ENCODE results near the gene CACNA2D2.

CACNA2D2 gene

DNA sequence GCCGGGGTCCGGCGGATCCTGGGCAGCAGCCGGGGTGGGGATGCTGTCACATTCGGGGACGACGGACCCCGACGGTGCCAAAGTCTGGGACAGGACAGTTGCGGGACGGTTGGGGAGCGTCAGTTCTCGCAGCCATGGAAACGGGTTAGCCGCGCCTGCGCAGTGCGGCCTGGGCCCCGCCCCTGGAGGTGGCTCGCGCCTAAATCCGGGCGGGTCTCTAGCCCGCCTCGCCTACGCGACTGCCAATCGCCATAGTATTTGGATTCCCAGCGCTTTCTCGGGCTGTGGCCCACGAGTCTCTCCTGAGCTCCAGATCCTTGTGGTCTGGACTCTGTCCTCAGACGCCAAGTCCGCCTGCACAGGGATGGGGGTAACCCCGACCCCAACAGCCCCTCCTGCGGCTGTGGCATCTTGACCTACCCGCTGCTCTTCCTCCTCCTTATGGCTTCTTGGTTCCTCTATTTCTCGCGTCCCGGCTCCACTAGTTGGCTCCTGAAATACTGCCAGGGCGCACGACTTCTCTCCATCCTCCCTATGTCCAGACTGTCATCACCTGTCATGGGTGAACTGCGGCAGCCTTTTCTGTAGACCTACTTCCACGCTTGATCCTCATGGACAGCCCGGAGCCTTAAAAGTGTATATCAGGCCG, 157.7 kb downstream of the CACNA2D2 start, which contains the start of gene ZMYND10:
ZMYND10 (minus strand) TSS at position 147 of the 649 bp plus-strand sequence. CDS start 153 bp downstream, outside the sequence.
- peak; percentile 93 for DNase-seq (ENCODE audit: low spot score)

DNA sequence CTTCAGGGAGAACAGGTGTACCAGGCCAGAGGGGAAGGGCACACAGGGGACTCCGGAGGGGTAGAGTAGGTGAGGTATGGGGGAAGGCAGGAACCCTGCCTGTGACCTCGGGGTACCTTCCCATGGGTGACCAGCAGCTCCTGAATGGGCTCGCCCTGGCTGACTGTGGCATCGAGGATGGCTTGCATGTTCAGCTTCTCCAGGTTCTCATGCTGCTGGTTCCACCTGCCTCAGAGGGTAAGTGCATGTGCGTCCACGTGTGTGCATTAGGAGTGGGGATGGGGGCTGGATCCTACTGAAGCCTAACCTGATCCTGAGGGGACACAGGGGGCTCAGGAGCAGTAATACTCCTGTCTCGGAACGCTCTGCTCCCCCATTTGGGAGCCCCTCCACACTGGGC, 158.4 kb downstream of the CACNA2D2 start:
- no peak for DNase-seq (ENCODE audit: low spot score)

DNA sequence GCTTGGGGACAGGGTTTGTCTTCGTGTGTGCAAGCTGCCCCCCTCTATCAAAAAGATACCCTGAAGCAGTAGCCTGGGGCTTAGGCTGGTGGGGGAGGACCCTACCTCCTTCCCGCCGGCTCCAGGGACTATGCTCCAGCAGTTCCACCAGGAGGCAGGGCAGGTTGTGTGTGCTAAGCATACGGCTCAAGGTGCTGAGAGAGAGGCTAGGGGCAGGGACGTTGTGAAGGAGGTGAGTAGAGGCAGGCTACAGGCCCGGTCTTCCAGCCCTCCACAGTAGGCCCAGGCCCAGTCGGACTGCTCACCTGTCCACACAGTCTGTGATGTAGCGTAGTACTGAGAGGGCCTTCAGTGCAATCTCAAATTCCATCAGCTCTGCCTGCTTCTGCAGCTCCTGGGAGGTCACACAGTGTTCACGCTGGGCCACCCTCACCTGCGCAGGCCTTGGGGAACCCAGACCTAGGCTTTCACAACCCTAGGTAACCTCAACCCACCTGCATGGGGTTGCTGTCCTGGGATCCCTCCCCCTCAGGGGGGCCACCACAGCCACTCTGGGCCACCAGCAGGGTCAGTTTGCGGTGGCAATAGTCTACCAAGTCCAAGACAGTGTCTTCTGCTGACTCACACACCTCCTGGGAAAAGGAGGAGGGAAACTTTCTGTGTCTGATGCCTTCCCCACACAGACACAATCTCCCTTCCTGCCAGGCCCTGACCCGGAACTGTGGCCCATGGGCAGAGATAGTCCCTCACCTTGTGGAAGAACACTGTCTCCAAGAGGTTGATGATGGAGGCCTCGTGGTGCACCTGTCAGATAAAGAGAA, 160.4 kb downstream of the CACNA2D2 start:
- no peak for DNase-seq (ENCODE audit: low spot score)

DNA sequence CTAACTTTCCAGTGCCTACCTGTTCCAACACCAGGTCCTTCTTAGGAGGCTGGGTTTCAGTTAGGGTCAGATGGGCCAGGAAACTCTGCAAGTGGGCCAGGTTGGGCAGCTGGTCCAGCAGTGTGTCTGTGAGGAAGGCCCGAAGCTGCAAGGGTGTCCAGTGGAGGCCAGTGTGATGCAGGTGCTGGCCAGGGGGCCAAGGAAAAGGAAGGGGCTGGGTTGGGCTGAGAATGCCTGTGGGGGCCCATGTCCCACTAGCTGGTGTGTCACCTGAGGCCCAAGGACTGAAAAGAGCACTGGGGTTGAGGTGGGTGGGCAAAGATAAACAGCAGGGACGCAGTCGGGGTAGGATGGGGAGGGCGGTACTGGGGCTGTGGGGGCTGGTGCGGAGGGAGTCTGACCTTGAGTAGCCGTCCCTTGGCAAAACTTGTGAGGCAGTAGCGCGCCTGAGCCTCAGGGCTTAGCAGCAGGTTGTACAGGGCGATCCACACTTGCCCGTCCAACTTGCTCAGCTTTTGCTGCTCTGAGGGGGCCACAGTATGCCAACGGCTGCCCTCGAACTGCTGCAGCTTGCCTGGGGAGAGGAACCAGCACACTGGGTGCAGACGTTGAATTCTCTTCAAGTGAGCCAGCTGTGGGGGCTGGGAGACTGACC, 161.3 kb downstream of the CACNA2D2 start:
- DNase-seq (ENCODE audit: low spot score), result no peak

DNA sequence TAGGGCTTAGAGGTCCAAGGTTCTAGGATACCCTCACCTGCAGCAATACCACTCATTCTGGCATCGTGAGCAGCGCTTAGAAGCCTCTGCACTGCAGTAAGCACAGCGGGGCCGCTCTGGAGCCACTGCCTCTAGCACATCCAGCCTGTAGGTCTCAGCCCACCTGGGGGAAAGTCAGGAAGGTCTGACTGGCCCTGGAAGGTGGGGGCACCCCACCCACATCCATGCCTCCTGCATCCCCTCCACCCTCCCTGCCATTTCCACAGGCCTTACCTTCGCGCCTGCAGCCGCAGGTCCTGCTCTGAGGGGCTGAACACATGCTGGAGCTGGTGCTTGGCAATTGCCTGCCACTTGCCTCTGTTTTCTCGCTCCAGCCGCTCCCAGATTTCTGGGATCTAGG, 161.9 kb downstream of the CACNA2D2 start:
- no peak for DNase-seq (ENCODE audit: low spot score)

DNA sequence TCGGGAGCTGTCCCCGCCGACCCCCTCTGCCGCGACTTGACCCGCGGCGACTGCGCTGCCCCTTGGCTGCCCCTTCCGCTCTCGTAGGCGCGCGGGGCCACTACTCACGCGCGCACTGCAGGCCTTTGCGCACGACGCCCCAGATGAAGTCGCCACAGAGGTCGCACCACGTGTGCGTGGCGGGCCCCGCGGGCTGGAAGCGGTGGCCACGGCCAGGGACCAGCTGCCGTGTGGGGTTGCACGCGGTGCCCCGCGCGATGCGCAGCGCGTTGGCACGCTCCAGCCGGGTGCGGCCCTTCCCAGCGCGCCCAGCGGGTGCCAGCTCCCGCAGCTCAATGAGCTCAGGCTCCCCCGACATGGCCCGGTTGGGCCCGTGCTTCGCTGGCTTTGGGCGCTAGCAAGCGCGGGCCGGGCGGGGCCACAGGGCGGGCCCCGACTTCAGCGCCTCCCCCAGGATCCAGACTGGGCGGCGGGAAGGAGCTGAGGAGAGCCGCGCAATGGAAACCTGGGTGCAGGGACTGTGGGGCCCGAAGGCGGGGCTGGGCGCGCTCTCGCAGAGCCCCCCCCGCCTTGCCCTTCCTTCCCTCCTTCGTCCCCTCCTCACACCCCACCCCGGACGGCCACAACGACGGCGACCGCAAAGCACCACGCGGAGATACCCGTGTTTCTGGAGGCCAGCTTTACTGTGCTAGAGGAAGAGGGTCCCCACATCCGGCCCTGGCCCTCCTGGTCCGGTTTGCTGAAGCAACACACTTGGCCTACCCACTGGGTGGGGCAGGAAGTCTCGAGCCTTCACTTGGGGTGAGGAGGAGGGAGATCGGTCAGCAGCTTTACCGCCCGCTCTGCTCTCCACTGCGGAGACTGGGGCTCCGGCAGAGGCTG, 162.7 kb downstream of the CACNA2D2 start, which contains the start of gene RASSF1:
RASSF1 (minus strand) TSS at position 389 of the 882 bp plus-strand sequence; CDS start at position 358, 31 bp downstream.
- DNase-seq (ENCODE audit: low spot score), result peak; percentile 81

DNA sequence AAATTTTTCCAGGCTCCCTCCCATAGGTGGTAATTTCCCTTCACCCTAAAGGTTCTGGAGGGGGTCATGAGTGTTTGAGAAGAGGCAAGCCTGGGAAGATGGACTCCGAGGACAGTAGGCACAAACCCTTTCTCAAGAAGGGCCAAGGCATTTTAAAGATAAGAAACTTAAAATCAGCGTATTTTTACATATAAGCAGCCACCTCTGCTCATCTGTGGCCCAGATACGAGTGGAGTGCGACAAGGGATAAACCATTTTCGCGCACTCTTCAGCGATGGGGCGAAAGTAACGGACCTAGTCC, 163.3 kb downstream of the CACNA2D2 start:
- DNase-seq (ENCODE audit: low spot score), result no peak

DNA sequence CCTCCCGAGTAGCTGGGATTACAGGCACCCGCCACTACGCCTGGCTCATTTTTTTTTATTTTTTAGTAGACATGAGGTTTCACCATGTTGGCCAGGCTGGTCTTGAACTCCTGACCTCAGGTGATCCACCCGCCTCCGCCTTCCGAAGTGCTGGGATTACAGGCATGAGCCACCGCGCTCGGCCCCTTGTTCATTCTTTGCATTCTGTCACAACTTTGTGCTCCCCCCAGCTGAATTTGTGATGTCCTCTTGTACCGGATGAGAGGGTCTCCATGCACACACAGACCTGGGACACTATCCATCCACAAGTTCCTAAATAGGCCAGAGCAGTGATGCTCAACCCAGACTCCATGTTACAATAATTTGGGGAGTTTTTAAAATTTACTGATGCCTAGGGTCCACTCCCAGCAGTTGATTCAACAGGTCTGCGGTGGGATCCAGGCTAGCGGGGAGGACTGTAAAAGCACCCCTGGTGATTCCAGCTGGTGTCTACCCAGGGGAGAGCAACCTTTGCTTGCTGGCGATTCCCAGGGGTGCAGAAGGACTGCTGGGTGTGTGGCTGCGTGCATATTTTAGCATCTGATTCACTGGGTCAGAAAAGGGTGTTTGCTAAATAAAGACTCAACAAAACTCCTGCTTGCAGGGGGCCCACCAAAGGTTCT, 163.8 kb downstream of the CACNA2D2 start:
- peak; percentile 86 for DNase-seq (ENCODE audit: low spot score)

DNA sequence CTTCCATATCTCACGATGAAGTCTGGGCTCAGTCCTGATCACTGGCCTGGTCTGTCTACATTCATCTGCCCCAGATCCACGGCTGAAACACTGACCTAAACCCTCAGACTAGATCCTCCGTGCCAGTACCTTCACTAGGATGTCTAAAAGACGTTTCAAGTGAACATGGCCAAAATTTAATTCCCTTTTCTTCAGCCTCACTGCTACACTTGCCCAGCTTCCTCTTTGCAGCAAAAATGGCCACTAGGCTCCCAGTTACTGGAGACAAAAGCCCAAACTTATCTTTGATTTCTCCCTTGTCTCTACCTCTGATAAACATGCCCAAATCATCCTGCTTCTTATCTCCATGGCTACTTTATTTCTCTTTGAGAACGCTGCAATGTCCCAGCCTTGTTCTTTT, 164.5 kb downstream of the CACNA2D2 start:
- DNase-seq (ENCODE audit: low spot score), result no peak

DNA sequence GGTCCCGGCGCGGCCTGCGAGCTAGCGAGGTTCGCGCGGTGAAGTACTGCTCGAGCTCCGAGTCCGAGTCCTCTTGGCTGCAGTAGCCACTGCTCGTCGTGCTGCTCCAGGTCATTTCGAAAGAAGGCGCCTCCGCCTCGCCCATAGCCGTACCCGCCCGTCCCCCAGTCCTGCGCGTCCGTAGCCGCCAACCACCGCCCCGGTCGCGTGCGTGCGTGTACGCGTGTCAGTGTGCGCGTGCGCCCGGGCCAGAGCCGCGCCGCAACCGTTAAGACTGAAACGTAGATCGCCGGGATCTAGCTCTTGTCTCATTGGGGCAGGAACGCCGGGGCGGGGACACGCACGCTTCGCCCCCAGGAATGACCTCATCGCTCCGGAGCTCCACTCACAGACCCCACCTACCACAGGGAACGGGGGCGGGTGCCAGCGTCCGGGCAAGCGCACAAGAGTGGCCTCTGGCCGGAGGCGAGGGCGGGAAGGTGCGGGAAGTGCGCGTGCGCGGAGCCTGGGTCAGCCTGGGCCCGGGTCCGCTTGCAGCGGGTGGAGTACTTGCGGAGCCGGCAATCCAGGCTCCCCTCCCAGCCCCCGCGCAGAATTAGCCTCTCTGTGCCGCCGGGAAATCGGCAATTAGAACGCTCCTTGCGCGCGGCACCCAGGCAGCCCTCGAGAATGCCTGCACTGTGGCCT, 166.1 kb downstream of the CACNA2D2 start:
- DNase-seq (ENCODE audit: low spot score), result peak; percentile 99

DNA sequence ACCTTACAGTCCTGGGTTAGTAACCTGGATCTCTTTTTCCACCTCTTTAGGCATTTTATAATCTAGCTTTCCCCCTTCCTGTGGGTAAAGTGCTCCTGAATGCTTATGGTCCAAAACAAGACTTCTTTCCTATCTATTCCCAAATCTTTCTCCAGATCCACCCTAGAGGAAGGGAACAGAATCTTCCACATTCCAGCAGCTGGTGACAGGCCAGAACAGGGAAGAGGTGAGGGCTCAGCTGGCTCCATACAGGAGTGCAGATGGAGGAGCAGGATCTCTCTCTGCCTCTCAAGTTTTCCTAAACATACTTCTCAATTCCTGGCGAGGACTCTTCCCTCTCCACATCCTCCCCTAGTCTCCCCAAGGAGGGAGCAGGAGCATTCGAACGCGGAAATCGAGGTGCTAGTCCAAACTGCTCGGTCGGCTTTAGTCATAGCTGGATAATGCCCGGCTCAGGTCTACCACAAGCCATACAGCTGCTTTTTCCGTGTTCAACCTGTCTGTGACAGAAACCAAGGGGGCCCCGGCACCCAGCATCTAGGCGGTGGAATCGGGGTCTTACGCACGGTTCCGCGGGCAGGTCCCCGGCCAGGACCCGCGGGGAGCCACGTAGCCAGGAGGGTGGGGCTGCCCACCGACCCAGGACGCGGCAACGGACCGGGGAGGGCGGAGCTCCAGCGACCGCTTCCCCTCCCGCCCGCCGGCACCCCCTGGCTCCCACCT, 166.8 kb downstream of the CACNA2D2 start:
- DNase-seq (ENCODE audit: low spot score), result peak; percentile 54

DNA sequence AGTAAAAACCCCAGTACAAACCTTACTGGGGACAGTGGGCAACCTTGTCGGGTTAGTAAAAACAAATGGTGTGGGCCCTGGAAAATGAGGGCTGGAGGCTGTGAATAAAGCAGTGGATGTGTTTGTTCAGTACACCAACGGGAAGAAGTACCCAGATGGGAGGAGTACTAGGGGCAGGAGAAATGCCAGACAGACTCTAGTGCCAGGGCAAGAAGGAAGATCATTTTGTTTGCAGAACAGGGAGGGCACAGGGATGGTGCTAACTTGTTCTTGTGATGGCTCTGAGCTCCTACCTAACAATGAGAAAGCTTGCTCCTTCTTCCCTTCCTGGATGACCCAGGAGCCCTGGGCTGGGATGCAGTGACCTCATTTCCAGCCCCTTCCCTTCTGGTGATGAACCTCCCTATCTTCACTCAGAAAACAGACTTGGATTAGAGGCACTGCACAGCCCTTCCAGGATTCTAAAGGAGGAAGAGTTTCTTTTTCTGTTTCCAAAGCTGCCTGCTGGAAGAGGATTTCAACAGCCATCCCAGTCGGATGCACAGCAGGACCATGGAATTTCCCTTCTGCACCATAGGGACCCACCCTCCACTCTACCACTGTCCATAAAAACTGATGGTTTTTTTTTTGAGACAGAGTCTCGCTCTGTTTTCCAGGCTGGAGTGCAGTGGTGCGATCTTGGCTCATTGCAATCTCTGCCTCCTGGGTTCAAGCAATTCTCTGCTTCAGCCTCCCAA, 168.9 kb downstream of the CACNA2D2 start:
- no peak for DNase-seq (ENCODE audit: low spot score)

DNA sequence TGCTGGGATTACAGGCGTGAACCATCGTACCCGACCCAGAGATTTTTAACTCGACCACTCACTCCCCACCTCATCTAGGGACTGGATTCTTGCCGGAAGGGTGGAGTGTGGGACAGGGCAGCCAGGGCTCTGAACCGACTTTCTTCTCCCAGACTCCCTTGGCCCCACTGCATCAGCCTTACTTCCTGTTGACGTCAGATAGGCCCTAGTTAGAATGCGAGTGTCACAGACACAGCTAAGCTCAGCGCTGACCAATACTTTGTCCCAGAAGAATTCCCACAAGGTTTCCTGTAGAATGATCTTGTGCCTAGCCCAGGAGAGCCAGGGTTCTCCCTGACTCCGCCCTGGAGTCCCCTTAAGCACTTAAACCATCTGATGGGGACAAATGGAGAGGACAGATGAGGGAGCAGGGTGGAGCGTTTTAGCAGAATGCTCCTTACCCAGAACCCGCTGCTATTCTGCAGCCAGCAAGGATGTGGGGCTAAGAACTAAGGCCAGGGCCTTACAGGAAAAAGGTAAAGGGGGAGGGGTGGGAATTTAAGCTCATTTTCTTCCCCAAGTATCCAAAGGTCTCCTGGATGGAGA, 169.6 kb downstream of the CACNA2D2 start:
- DNase-seq (ENCODE audit: low spot score), result peak; percentile 93

DNA sequence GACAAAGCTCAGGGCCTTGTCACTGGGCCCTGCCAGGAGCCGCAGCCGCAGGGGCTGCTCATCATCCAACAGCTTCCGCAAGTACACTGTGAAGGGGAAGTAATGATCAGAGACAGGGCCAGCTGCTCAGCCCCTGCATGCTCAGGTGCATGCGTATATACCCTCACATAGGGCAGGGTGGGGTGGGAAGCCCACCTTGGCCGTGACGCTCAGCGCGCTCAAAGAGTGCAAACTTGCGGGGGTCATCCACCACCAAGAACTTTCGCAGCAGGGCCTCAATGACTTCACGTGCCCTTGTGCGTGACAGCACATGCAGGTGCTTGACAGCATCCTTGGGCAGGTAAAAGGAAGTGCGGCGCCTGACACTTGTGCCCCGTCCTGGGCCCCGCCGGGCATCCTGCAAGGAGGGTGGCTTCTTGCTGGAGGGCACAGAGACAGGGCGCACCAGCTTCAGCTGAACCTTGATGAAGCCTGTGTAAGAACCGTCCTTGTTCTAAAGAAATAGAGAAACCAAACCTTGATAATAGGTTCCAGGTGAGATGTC, 172.0 kb downstream of the CACNA2D2 start:
- DNase-seq (ENCODE audit: low spot score), result no peak

DNA sequence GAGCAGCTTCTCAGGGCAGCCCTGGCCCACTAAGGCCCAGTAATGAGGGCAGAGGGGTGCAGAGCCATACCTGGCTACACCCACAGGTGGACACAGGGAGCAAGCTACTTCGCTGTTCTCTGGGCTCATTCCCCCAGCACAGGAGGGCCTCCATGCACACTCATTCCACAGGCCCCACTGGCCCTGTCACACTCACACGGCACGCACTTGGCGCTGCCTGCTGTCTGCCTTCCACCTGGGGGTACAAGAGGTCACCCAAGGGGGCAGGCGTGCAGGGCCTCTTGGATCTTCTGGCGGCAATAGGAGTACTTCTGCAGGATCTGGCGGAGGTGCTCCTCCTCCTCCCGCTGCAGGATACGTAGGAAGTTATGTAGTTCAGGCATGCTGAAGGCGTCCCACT, 173.1 kb downstream of the CACNA2D2 start:
- DNase-seq (ENCODE audit: low spot score), result no peak

DNA sequence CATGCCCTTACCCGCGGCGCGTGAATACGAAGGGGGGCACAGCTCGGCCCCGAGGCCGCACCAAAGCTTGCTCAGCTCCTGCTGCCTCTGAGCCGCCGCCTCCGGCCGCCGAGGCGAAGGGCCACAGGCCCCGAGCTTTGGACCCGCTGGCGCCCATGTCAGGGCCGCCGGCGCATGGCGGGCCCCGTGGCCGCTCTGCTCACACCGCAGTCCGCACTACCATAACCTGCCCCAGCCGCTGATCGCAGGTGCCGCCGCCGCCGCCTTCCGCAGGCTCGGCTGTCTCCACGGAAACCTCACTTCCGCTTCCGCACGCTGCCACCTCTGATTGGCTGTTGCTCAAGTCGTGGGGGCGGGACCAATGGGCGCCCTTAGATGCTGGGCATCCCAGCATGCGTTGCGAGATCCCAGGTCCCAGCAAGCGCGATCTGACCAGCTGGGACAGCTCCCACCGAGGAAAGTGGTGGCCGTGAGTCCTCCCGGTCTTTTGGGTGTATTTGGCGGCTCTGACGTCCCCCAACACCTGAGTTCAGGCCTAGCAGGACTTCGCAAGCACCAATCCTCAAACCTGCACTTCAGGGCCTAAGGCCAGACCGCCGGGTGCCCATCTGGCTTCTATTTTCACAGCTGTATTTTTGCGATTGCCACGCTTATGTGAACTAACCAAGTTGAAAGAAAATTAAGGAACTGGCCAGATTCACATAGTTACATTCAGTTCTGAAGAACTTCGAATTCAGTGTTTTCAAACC, 175.3 kb downstream of the CACNA2D2 start, which contains the start of gene TUSC2:
TUSC2 (minus strand) TSS at position 281 of the 749 bp plus-strand sequence; CDS start at position 157, 124 bp downstream.
- DNase-seq (ENCODE audit: low spot score), result peak; percentile 99

DNA sequence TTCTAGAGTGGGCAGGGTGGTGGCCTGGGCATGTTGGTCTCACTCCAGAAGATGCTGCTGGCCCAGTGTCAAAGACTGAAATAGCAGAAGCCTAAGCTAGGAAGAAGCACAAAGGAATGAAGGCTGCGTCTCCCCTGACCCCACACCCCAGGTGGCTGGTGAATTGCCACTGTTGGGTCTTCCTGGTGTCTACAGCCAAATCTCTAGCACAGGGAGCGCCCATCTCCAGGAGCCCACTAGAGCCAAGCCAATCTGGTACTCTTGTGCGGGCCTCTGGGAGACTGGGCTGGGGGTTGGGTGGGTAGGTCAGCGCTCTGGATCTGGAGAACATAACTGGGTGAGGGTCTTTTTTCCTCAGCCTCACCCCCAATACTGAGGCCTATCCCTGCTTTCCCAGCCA, 176.3 kb downstream of the CACNA2D2 start:
- DNase-seq (ENCODE audit: low spot score), result no peak

DNA sequence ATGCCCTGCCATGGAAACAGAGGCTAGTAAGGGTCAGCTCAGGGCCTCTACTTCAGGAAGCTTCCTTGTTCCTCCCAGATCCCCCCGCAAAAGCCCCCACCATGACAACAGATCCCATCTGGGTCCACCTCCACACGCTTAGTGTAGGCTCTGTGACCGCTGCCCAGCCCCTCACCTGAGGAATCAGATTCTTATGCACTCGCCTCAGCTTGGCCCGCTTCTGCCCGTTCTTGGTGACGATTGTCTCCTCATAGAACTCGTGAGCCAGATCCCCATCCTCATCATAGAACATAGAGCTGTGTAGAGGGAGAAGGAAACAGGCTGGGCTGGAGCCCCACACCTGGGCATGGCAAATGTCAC, 177.3 kb downstream of the CACNA2D2 start:
- no peak for DNase-seq (ENCODE audit: low spot score)

Data from hepatic stellate cell (primary cell).